Measurements from ENCODE around the gene NCBP3.
A peak's percentile ranks its signal among the peaks of the same experiment; 100 is the strongest.
"Not testable (repeated sequence)": the region's sequence is repeated elsewhere in the genome, so short reads cannot be mapped to it uniquely, and the experiment has no call there.

Gene NCBP3

GRCh38 chr17:3809135-3809534 is 36.9 kb downstream of the NCBP3 start:
- no peak for DNase-seq

- DNase-seq = no peak
Measured at GRCh38 chr17:3808701-3809100, 37.3 kb downstream of the NCBP3 start.

GRCh38 chr17:3805581-3805980 is 40.5 kb downstream of the NCBP3 start:
- no peak for DNase-seq

DNA sequence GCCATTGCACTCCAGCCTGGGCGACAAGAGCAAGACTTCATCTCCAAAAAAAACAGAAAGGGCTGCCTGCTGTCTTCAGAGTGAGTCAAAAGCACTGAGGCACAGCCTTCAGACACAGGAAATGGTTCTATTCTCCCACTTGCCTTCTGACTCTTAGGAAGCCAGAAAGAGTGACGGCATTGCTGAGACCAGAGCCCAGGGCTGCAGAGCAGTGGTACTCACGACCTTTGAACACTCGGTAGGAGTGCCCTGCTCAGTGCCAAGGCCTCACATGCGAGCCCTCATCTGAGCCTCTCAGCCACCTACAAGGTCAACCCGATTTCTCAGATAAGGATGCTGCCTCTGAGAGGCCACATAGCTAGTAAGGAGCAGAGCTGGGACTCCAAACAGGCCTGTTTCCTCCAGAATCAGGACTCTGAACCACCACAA is 41.5 kb downstream of the NCBP3 start:
- no peak for DNase-seq

GRCh38 chr17:3803308-3803640 is 42.8 kb downstream of the NCBP3 start:
- no peak for DNase-seq

DNA sequence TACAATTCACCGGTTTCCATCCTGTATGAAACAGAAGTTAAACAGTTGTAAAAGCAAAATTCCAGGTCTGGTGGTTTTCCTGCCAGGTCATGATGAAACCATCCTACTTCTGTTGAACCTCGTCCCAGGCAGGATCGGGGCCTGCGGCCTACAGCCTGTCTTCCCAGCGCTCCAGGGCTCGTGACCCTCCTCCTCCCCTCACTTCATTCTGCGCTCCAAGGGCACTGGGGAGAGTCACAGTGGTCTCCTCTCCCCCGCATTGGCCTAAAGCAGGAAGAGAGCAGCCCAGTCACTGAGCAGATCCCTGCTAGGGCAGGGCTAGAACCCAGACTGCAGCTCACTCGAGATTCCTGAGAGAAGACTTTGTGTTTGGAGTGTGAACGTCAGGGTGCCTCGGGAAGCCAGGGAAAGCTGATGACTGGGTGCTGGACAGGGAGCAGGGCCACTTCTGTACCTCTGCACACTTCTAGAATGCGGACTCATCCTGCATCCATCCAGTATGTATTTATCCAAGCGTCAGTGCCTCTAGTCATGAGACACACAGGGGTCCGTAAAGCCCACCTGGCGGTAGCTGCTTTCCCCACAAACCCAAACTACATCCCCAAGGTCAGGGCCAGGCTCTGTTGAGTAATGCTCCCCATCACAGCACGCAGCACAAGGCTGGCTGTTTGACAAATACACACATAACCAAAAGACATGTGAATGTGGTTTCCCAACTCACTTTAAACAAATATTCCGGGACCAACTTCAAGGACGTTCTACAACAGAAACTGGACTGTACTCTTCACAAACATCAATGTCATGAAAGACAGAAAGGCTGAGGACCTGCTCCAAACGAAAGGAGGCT is 43.4 kb downstream of the NCBP3 start:
- DNase-seq = no peak

- DNase-seq = no peak
Measured at GRCh38 chr17:3801792-3802191, 44.3 kb downstream of the NCBP3 start.

DNA sequence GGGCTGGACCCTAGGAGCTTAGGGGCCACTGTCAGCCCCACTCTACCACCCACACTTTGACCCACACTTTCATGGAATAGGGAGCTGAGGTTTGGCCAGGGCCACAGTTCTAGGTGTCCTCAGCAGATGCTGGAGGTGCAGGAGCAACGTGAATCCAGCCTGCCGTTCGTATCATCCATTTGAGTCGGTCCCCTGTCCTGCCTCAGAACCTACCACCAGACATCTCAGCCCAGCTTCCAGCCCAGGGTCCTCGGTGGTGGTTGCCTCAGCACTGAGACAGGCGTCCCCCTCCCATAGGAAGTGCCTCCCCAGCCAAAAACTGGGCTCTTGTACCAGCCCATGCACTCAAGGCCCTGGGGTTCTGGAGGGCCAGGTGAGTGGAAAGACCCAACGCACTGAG is 44.7 kb downstream of the NCBP3 start:
- no peak for DNase-seq

- no peak for DNase-seq
Measured at GRCh38 chr17:3800362-3801271, 45.4 kb downstream of the NCBP3 start, which contains the start of gene ITGAE. ITGAE (minus strand) TSS chr17:3801188; CDS start chr17:3801144, 44 bp downstream.

DNA sequence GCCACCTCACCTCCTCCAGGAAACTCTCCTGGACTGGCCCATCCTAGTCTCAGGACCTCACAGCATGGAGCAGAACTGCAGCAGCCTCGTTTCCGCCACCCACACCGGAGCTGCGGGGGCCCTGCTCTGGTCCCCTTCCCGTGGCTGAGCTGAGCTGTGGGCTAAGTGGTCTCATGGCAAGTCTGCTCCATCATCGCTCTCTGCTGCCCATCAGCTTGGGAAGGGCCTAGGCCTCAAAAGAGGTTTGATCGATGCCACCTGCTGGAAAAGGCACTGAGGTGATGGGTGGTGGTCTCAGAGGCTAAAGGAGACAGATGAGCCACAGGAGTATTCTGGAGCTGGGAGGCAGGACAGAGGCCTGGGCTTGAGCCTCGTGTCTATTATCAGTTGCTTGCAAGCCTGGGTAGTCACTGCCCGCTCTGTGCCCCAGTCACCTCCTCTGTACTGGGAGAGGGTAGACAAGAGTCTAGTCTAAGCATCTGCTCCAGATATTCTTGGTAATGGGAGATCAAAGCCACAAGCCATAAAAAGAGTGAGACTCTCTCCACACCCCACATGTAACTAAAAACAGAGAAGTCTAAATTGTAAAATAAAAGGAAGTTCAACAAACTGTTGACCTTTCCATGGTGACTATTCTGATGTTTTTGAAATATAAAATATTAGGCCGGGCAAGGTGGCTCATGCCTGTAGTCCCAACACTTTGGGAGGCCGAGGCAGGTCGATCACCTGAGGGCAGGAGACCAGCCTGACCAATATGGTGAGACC is 46.7 kb downstream of the NCBP3 start:
- DNase-seq = no peak

- no peak for DNase-seq
Measured at GRCh38 chr17:3798273-3799180, 47.5 kb downstream of the NCBP3 start.

DNA sequence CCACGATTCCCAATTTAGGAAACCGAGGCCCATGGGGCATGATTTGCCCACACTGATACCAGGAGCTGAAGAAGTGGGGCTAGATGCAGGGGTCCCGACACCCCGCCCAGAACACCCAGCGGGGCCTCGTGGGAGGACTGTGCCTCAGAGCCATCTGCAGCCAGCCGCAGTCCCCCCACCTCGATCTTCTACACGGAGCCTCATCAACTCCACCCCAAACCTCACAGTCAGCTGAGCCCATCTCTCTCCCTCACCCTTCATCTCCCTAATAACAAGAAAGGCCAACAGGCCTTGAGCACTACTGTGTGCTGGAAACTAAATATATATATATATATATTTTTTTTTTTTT is 49.2 kb downstream of the NCBP3 start:
- DNase-seq = no peak

GRCh38 chr17:3796110-3796821 is 49.8 kb downstream of the NCBP3 start:
- DNase-seq = no peak

- DNase-seq = no peak
Measured at GRCh38 chr17:3795390-3796102, 50.5 kb downstream of the NCBP3 start.

- no peak for DNase-seq
Measured at GRCh38 chr17:3794557-3795389, 51.3 kb downstream of the NCBP3 start.

DNA sequence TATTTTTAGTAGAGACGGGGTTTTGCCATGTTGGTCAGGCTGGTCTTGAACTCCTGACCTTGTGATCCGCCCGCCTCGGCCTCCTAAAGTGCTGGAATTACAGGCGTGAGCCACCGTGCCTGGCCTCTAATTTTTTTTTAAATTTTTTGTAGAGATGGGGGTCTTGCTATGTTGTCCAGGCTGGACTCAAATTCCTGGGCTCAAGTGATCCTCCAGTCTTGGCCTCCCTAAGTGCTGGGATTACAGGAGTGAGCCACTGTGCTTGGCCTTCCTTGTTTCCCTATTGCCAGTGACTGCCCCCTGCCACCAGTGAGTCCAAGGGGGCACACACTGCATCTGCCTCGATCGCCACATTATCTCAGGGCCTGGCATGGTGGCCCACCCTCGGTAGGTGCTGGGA is 51.9 kb downstream of the NCBP3 start:
- not testable (repeated sequence) for DNase-seq

DNA sequence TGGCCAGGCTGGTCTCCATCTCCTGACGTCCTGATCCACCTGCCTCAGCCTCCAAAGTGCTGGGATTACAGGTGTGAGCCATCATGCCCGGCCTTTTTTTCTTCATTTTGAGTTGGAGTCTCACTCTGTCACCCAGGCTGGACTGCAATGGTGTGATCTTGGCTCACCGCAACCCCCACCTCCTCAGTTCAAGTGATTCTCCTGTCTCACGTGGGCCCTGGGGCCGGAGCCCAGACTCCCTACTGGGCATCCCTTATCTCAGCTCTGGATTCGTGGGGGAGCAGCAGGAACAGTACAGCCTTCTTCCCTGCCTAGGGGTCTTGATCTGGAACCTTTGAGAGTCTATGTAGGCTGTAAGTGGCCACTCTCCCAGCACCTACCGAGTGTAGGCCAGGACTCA is 52.8 kb downstream of the NCBP3 start:
- DNase-seq = not testable (repeated sequence)

DNA sequence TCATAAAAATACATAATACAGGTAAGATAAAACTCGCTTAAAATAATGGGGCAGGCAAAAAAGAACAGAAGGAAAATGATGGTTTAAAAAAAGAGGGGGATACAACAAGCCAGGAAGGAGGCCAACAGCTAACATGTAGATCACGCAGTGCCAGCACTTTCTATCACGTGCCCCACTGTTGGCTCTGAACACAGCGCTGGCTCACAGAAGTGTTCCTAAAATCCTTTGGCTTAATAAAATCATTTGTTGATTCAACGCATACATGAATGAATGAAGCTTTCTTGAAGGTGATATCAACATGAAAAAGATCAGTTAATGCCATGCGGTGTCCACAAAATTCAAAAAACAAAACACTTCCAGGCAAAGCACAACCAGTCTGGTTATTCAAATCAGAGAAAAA is 53.6 kb downstream of the NCBP3 start:
- no peak for DNase-seq

DNA sequence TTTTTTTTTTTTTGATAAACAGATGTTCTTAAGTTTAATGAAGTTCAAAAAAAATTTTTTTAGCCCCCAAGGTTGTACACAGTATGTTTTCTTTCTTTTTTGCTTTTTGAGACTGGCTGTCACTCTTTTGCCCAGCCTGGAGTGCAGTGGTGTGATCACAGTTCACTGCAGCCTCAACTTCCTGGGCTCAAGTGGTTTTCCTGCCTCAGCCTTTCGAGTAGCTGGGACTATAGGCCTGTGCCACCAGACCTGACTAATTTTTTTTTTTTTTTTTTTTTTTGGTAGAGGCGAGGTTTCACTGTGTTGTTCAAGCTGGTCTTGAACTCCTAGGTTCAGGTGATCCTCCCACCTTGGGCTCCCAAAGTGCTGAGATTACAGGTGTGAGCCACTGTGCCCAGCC is 57.8 kb downstream of the NCBP3 start:
- DNase-seq = peak; percentile 14

- DNase-seq = not testable (repeated sequence)
Measured at GRCh38 chr17:3785323-3785722, 60.7 kb downstream of the NCBP3 start.
